Measurements from ENCODE around the gene APBB2. TPM values are rescaled to one million over a fixed set of nuclear protein-coding genes. Genes with fewer than 3 reads are reported as not detected.

APBB2 gene
- total and polyA plus RNA-seq, 2 of the 4 experiments (the other 2 are of a cell fraction), result 47.9 to 75.5 TPM

GRCh38 chr4:40990899-40991265, 223.5 kb downstream of the APBB2 start:
- dilution Hi-C loops (cut with HindIII; ENCODE audit: low sequenced_read_pairs, unreplicated experiment), result no loop called here

More at GRCh38 chr4:40990899-40991265, 223.5 kb downstream of the APBB2 start:
- peak; percentile 58 for TF ChIP-seq CEBPB (IDR thresholded peaks at IDR 0.05; ENCODE audit: low read depth, low read length)
- TF ChIP-seq BHLHE40 (IDR thresholded peaks at IDR 0.05; ENCODE audit: low read depth, low read length), result no peak
- DNase-seq (peak; percentile 28), ATAC-seq (ENCODE audit: low read depth) (no peak)
- peak overlapping the region; percentile 90 for H4K91ac ChIP-seq (ENCODE audit: insufficient read depth, low read depth, low read length)
- H3K27me3 ChIP-seq (ENCODE audit: control insufficient read depth, insufficient read depth, low read length), result no peaks in the 10 kb centered on the region
- no peak overlapping the region for H3K9ac ChIP-seq (ENCODE audit: low read depth, low read length)
- no peak overlapping the region for H2AFZ ChIP-seq (replicated peaks; ENCODE audit: low read length, poor library complexity)
- peak overlapping the region; percentile 95 for H2BK120ac ChIP-seq (ENCODE audit: low read depth, low read length)
- in situ Hi-C loops (cut with MboI; ENCODE audit: low sequenced_read_pairs) (no loop called here), intact Hi-C loops (cut with micrococcal nuclease) (loop anchor here (1.0 kb wide), 1 partner anchor 217 kb away; no protein-coding TSS in a partner anchor)
- H3K56ac ChIP-seq (ENCODE audit: extremely low read depth, insufficient read depth, low read length), result no peak overlapping the region; the same call in 1 of the 2 replicates
- H3K79me1 ChIP-seq (ENCODE audit: low read depth in 1 of 2, low read length in 2 of 2), result peaks cover 7 to 51% of the 10 kb centered on the region in 2 experiments; a peak in 3 of 4 replicates
- H3K14ac ChIP-seq (replicated peaks; ENCODE audit: low read depth, low read length), result peak overlapping the region; percentile 94
- peak overlapping the region; percentile 48; the same call in 1 of the 3 replicates for H2BK15ac ChIP-seq (ENCODE audit: low read depth, low read length)
- H2BK20ac ChIP-seq (ENCODE audit: low read depth, low read length), result peak overlapping the region; percentile 95
- no peak overlapping the region for H3K4me3 ChIP-seq (ENCODE audit: insufficient read depth, low read depth, low read length)
- peak overlapping the region; percentile 39; the same call in 1 of the 2 replicates for H3K23ac ChIP-seq (ENCODE audit: low read depth, low read length)
- H3K4me1 ChIP-seq (ENCODE audit: control insufficient read depth, insufficient read depth, low read length), result peaks cover 18% of the 10 kb centered on the region
- H3K4me2 ChIP-seq (ENCODE audit: low read depth, low read length), result peak overlapping the region; percentile 16; the same call in 1 of the 2 replicates
- H2AK5ac ChIP-seq (ENCODE audit: low read depth, low read length), result peak overlapping the region; percentile 90
- no peaks in the 10 kb centered on the region for H4K20me1 ChIP-seq (ENCODE audit: insufficient read depth, low read length)
- H2AK9ac ChIP-seq (replicated peaks; ENCODE audit: low read depth, low read length, poor library complexity), result no peak overlapping the region
- peak overlapping the region; percentile 8 to 87; a peak in 3 of 4 replicates for H4K8ac ChIP-seq (ENCODE audit: low read depth in 2 of 2, low read length in 2 of 2)
- peak overlapping the region; percentile 74 for H3K27ac ChIP-seq (ENCODE audit: insufficient read depth, low read length)
- peak overlapping the region; percentile 88 for H2BK5ac ChIP-seq (ENCODE audit: low read depth, low read length, poor library complexity, severe bottlenecking)
- BruUV-seq (replicated peaks), result TSS peak; percentile 93
- no peaks in the 10 kb centered on the region for H3K36me3 ChIP-seq (ENCODE audit: control insufficient read depth, insufficient read depth, low read length)
- POLR2A ChIA-PET (ENCODE audit: unreplicated experiment), result no interaction called here
- WGBS, 2 experiments (ENCODE audit: extremely low coverage in 2 of 2, insufficient read length in 1 of 2), result no CpG with 5 or more reads among the region's 3 CpGs
- peaks cover 27% of the 10 kb centered on the region for H3K9me1 ChIP-seq (ENCODE audit: insufficient read depth, low read length)
- peak overlapping the region; percentile 76; the same call in 1 of the 2 replicates for H3K18ac ChIP-seq (ENCODE audit: low read depth, low read length)
- H4K5ac ChIP-seq (ENCODE audit: low read depth, low read length), result peak overlapping the region; percentile 77
- H3K4ac ChIP-seq (ENCODE audit: low read depth, low read length), result peak overlapping the region; percentile 98
- no peaks in the 10 kb centered on the region for H3K9me3 ChIP-seq (ENCODE audit: control insufficient read depth, insufficient read depth, low read length)
- CTCF ChIA-PET, result no interaction called here

All from IMR-90 (cell line).